Body of pancreas (tissue), 4 donors: ENCODE results near the gene CCT6B.
"Not testable (repeated sequence)": the region's sequence is repeated elsewhere in the genome, so short reads cannot be mapped to it uniquely, and the experiment has no call there.

Source experiments
- CTCF ChIP-seq, 7 experiments: fragments of 450-650 bp in 4 of 7; fragments of 200-600 bp in 3 of 7; sonication (generic) in 3 of 7; IDR thresholded peaks; one replicate each; pipeline ENCODE4 v1.5.1; 2016 to 2019; ENCODE audit warnings: antibody characterized with exemption in 7 of 7
- POLR2A ChIP-seq, 3 donors: fragments of 450-650 bp; IDR thresholded peaks; one replicate each; pipeline ENCODE4 v1.6.1; 2016; ENCODE audit warnings: antibody characterized with exemption in 3 of 3, mild to moderate bottlenecking in 2 of 3

- TF ChIP-seq POLR2A, CTCF (IDR thresholded peaks at IDR 0.05): not testable (repeated sequence)
Measured at GRCh38 chr17:35000965-35001364, 39.7 kb upstream of the CCT6B start.
